Neural cell (in vitro differentiated cells): Measurements from ENCODE around the gene PDE9A.

Experiments used
- CTCF ChIP-seq: fragments of 450-650 bp; IDR thresholded peaks from 2 replicates; pipeline ENCODE4 v1.5.1; 2014; ENCODE audit warnings: antibody characterized with exemption, mild to moderate bottlenecking, moderate library complexity; ENCODE audit not compliant: poor library complexity, severe bottlenecking
- POLR2AphosphoS5 ChIP-seq: IDR thresholded peaks from 2 replicates; pipeline ENCODE4 v1.6.1; 2012
- SMC3 ChIP-seq: fragments of 450-650 bp; conservative IDR thresholded peaks from 2 replicates; pipeline ENCODE4 v1.6.1; 2014; ENCODE audit warnings: antibody characterized with exemption, mild to moderate bottlenecking, moderate library complexity; ENCODE audit not compliant: poor library complexity
- TAF1 ChIP-seq: IDR thresholded peaks from 2 replicates; pipeline ENCODE4 v1.6.1; 2012; ENCODE audit warnings: low read depth

DNA sequence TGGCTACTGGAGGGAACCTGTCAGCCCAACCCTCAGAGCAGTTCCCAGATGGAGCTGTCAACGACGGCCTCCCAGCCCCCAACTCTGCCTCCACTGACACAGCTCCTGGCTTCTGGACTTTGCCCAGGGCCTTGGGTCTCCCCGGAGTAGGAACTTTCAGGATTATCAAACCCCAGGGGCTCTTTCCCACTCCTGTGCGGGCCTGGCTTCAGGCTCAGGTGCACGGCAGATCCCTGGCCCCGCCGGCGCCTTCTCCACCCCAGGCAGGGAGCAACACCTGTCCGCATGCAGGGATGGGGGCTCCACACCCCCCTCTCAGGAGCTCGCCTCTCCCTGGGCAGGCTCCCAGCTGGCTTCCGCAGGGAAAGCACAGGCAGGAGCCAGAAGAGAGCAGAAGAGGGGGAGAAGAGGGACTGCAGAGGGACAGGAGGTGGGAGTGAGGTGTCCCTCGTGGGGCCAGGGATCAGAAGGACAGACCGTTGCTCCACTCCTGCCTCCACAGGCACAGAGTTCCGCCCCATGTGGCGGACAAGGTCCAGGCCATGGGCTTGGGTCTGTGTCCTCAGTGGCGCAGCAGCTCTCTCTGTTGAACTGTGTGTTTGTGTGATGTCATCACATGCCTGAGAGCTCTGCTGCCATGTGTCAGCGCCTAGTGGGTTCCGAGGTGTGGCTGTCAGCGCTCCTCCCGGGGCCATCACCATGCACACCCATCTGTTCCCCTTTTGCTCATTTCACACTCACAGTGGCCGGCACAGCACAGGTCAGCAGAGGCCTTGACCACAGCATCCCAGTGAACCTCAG, 107.7 kb downstream of the PDE9A start:
- no peak for TF ChIP-seq CTCF
- TF ChIP-seq TAF1 = no peak
- TF ChIP-seq POLR2AphosphoS5 = no peak
- no peak for TF ChIP-seq SMC3
